Amniotic stem cell (primary cell): ENCODE measurements around the gene DIAPH1.
"Not testable (repeated sequence)": the region's sequence is repeated elsewhere in the genome, so short reads cannot be mapped to it uniquely, and the experiment has no call there.

Source experiments
- DNase-seq: peaks from one replicate; lab custom pipeline; 2025; lab: John Stamatoyannopoulos, UW

The DIAPH1 gene

DNA sequence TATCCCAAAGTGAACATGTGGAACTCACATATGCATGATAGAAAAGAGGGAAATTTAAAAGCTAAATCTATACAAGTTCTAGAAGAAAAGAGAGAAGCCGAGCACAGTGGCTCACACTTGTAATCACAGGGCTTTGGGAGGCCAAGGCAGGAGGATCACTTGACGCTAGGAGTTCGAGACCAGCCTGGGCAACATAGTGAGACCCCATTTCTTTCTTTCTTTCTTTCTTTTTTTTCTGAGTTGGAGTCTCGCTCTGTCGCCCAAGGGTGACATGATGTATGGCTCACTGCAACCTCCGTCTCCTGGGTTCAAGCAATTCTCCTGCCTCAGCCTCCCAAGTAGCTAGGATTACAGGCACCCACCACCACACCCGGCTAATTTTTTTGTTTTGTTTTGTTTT, 8.9 kb downstream of the DIAPH1 start:
- DNase-seq, result not testable (repeated sequence)

DNA sequence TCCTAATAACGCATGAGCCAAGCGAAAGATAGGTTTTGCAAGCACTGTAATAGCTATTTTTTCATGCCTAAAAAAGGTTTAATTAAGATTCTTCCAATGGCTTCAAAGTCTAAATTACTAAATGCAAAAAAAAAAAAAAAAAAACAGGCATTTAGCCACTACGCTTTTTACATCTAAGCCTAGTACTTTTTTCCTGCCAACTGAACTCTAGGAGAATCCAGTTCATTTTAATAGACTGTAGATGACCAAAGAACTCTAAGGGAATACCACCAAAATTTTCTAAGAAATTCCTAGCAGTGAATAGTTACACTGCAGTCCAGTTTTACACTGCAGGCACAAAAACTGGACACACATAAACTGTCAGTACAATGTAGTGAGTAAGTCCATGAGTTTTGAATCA, 9.8 kb downstream of the DIAPH1 start:
- DNase-seq, result no peak

DNA sequence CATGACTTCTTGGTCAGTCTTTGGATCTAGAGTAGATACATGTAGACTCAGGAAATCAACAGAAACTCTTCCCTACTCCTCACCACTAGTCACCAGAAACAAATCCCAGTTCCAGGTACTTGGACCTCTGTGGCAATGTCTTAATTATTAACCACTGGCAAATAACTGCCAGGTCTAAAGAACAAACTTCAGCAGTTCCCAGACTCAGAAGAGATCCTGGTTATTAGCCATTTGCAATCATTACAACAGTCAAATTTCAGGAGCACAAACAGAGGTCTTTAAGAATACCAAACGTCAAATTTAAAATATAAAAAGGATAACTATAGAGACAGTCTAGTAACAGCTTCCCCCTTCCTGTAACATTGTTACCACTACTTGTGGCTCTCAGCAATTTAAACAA, 10.2 kb downstream of the DIAPH1 start:
- no peak for DNase-seq

DNA sequence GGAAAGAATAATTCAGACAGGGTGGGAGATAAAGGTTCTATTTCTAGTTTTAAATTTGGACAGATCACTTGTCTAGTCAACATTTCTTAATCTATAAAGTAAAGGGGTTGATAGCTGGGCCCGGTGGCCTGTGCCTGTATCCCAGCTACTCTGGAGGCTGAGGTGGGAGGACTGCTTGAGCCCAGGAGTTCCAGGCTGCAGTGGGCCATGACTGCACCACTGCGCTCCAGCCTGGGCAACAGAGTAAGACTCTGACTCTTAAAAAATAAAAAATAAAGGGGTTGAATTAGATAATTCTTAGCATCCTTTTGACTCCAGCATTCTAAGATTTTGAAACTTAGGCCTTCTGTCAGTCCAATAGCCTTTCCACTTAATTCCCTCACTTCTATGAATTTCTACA, 10.8 kb downstream of the DIAPH1 start:
- no peak for DNase-seq

DNA sequence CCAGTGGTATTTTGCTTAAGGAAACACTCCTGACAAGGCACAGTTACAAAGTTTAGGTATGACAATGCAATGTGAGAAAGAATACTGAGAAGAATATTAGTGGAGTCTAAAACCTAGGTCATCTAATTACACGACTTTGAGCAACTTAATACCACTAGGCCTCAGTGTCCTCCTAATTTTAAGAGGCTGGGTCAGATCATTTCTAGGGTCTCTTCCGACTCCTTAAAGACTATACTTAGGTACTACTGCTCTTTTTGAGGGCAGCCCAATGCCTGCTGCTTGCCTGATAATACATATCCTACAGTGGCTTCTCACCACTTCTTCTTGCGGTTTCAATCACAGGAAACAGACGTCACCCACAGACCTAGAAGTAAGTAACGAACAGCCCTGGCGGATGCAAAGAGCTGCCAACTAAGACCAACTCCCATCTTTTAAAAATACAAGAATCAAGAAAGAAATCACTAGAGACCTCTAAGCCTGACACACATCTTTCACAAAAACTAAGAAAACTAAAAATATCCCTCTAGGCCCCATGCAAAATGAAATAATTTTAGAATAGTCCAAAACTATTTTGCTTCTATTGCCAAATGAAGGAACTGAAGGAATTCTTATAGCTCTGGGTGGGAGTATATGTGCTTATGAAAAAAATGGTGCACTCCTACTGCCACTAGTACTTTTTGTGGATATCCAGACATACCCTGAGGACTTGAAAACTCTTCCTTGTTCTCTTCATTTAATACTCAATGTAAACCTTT, 13.1 kb downstream of the DIAPH1 start:
- DNase-seq, result no peak

DNA sequence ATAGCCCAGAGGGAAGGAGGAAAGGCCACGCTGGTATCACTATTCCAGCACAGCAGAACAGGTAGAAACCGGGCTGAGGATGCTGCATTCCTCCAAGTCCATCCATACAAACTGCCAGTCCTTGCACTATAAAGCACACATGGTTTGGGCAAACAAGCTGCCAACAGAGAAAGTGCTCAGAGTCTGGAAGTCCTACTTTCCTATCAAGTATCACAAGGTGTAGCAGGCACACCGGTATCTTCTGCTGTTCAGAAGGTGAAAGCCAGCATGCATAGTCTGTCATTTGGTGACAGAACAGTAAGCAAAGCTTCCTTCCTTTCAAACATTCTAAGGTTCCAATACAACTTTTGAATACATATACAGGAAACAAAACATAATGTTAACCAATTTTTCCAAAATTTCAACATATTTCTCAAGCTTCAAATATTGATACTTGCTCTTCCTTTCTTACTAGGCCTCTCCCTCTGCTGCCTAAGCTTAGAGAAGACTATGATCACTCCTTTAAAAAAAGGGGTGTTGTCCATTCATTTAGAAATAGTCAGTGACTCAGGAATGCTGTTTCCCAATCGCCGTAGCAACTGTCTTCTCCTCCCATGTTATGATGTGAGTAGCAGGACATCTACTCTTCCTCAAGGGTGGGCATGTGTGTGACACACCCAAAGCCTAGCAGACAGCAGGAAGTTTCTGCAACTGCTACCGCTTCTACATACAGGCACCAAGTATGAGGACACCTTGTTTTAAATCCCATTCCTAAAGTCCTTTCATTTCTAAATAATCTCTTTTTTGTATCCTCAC, 14.7 kb downstream of the DIAPH1 start:
- peak; percentile 81 for DNase-seq

DNA sequence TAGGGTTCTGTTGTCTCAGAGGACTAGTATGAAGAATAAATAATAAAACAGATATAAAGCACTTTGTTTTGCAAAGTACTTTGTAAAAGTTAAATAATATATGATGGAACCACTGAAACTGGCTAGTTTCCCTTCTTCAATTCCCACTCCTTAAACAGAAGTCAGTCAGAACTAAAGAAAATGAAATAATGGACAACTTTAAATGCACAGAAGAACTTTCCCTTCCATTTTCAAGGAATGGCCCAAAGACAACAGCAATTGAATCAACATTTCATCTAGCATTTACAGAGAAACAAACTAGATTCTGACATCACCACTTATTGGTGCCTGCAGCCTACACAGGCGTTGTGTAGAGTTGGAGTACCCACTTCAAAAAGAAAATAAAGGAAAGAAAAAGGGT, 16.2 kb downstream of the DIAPH1 start:
- no peak for DNase-seq

DNA sequence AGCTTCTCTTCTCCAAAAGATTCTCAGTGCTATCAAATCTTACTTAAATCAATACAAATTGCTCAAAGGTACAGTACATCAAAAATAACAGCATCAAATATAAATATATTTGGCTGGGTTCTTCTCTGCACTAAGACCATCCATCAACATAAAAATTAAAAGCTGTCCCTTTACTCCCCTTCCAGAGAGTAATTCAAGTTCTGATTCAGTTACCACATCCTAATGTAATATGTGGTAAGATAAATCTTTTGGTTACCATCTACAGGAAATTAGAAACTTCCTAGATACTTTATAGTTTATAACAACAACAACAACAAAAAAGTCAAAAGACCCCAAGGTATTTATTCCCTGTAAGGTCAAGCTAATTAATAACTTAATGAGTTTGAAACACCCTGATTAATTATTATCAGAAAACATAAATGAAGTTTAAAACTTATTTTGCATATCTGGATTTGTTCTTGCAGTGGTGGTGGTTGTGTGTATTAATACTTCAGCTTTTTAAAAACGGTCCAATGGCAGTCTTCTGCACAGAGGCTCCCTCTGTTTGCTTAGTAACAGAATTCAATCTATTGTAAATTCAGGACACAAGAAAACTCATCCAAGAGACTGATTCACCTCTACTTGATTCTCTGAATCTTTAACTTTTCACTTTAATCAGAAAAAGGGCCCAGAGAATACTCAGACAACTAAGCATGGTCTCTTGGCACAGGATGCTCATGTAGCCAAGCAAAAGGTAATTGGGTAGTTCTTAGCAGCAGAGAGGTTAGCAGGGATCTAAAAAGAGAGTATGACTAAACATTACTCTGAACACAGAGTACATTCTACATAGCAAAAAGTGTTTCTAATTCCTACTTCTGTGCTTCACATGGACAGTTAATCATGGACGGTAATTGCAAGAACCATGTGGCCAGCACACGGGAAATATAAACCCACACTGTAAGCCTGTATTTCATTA, 20.1 kb downstream of the DIAPH1 start:
- DNase-seq, result no peak

DNA sequence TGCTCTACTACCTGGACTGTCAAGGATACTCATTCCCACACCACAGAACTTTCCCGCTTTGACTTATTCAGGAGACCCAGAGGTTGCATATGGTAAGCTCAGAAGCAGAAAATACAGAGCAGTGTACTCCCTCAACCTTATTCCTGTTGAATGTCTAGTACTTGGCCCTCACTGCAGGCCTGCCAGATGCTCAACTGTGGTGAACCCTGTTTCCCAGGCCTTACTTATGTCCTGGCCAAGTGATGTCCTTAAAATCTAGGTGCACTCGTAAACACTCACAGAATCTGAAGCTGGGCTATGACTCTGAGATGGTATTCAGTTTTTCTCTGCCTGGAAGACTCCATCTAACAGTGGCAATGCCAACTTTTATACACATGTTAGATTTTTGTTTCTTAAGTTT, 21.0 kb downstream of the DIAPH1 start:
- no peak for DNase-seq

DNA sequence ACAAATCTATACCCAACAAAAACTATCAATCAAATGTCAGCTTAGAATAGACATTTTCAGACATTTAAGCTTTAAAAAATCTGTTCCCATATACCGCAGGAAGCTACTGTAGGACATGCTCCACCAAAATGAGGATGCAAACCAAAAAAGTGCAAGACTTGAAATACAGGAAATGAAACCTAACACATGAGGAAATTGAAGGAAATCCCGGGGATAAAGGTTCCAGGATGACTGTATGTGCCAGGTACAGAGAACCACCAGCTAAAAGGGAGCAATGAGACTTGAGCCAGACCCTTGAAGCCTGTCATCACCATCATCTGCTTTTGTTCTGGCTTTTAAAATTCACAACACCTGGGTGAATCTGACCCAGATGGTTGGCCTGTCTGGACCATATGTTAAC, 21.4 kb downstream of the DIAPH1 start:
- no peak for DNase-seq

DNA sequence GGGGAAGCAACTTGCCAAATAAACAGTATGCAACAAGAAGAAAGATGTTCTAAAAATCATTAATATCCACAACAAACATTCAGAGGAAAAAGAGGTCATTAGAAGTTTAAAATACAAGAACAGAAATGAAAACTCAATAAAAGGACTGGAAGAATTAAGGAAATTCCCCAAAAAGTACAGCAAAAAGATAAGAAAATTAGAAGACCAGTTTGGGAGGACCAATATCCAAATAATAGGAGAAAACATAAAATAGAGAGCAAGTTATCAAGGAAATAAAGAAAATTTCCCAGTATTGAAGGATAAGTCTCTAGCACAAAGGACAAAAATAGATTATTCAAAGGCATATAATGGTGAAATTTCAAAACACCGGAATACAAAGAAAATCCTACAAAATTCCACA, 21.9 kb downstream of the DIAPH1 start:
- no peak for DNase-seq

DNA sequence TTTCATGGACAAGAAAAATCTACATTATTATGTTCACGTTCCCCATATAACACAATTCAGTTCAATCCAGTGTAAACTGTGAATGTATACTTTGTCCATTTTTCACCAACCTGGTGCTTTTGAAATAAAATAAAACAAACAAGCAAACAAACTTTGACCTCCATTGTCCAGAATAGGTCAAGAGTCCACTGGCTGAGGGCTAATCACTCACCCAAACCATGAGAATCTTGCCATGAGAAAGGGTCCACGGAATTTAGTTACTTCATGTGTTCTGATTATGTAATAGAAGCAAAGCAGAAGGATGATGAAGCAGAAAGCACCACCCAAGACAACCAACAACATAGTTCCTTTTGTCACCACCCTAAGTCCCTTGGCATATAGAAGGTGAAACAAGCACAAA, 28.7 kb downstream of the DIAPH1 start:
- no peak for DNase-seq

DNA sequence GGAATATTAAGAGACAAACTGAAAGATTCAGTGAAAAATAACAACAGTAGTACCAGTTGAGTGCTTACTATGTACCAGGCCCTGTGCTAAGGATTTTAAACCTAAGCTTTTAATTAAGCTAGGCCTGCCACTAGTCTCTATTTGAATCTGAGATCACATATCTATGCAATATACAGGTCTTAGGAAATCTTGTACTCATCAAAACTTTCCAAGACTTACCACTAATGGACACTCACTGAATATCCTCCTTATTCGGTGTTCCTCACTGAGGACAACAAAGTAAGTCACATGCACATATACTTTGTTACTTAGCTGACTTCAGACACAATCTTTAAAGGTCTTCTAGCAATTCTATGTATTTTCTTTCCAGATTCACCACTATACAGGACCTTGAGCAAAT, 32.6 kb downstream of the DIAPH1 start:
- DNase-seq, result no peak

DNA sequence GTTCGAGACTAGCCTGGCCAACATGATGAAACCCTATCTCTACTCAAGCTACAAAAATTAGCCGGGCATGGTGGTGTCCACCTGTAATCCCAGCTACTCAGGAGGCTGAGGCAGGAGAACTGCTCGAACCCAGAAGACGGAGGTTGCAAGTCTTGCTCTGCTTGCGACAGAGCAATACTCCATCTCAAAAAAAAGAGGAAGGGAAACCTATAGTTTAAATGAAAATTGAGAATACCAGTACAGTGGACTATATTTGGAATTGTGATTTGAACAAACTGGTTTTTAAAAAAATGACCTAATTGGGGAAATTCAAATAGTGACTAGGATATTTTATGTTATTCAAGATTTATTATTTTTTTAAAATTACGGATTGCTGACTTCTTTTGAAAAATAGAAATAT, 33.2 kb downstream of the DIAPH1 start:
- no peak for DNase-seq

DNA sequence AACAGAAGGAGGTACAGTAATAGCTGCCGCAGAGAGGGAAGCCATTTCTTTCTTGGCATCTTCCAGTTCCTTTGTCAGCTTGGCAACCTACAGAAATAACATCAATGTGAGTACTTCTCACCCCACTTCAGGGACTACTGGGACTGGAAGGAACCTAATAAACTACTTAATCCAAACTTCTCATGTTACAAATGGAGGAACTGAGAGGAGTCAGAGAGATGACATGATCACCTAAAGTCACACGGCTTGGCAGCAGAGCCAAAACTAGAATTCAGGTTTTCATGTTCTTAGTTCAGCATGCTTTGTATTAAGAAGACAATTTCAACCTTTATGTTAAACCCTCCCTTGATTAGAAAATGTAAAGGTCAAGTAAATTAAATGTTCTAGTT, 44.7 kb downstream of the DIAPH1 start:
- DNase-seq, result no peak

DNA sequence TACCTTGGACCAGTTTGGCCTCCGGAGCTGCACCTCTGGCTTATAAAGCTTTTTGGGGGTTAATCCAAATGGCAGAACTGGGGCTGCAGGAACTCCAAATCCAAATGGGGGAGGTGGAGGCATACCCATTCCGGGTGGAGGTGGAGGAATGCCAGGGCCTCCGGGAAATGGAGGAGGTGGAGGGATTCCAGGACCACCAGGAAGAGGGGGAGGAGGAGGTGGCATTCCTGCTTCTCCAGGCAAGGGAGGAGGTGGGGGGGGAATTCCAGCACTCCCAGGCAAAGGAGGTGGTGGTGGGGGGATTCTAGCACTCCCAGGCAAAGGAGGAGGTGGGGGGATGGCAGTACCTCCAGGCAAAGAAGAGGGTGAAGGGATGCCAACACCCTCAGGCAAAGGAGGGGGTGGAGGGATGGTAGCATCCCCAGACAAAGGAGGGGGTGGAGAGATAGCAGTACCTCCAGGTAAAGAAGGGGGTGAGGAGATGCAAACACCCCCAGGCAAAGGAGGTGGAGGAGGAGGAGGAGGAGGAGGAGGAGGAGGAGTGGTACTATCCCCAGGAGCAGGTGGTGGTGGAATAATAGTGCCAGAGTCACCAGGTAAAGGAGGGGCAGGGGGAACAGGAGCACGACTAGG, 45.2 kb downstream of the DIAPH1 start:
- DNase-seq, result no peak

DNA sequence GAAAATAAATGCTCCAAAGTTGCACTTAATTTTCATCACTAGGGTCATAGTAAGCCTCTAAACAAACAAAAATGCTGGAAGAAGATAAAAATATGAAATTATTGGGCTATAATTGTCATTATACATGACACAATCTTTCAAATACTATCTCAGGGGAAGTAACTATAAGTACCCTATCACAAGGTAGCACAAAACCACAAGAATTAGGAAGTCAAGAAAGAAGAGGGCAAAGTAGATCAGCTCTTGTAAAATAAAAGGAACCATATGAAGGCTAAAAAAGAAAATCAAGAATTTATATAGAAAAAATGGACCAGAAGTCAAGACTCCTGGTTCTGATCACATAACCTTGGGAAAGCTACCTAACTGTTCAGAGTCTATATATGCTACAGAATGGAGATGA, 48.1 kb downstream of the DIAPH1 start:
- DNase-seq, result no peak

DNA sequence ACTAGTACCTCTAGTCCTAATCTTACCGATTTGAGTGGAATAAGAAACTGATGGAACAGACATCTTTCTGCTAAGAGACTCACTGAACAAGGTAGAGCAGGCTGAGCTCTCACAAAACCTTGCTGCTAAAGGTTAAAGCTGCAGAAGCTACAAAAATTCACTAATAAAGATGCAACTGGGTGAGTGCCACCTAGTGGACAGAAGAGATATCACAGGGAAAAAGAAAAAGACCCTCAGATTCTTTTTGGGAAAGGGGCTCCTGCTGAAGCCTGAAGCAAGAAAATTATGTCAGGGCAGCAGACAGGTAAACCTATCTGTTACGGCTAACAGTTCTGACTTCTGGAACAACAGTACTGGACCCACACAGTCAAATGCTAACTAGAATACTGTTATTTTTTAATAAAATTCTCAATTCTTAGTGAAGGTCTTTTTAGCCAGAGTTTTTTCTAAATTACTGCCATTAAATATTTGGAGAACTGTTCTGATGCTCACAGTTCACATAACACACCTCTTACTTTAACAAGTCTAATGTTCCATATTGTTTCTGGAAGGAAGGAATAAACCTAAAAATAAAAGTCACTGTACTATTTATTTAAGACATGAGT, 51.2 kb downstream of the DIAPH1 start:
- no peak for DNase-seq

DNA sequence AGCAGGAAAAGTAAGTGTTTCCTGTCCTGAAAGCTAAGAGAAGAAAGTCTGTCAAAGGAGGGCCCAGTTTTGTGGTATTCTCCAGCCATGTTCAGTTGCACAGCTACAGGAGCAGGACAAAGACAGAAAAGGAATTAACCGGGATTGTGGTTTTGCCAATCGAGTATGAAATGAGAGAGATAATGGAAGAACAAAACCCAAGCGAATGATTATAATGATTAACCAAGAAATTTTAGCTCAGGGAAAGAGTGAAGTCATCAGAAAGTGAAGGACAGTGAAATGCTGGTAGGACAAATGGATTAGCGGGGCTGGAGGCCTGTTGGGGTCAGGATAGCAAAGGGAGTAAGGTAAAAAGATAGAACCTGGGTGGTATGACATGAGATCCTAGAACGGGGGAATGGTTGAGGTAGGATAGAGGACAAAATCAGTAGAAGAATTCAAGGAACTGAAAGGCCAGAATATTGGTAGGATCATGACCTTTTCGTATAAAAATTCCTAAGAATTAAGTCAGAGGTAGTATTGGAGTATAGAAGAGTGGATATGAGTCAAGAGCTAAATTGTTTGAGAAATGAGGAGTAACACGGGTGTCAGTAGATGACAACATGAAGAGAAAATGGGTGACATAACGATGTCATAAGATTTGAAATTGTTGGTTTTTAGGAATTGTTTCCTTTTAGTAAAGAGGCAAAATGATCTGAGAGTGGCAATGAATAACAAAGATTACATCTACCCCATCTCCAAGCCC, 52.8 kb downstream of the DIAPH1 start:
- no peak for DNase-seq

DNA sequence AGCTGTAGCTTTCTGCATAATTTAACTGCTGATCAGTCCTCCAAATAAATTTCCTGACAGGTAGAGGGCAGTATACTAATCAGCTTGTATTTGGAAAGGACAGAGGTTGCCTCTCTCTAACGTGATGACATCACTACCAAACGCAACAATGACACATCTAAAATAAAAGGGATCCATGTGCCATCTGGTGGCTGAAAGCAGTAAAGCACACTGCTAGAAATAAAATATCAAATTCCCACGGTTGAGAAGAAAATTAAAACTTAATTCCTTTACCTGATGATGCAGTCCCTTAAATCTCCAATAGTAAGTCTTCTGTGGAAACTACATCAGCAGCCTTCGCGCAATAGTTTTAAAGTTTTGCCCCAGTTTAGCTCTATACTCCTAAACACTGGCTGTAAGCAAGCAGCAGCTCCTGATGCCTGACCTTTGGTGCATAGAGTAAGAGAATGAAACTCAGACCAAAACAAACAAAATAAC, 54.5 kb downstream of the DIAPH1 start:
- DNase-seq, result peak; percentile 72
